Jurkat, Clone E6-1 (cell line): Measurements from ENCODE around the gene VPS37B.

Experiments
- DNase-seq: peaks from one replicate; pipeline ENCODE4 v3.0.0-alpha.2; 2011; ENCODE audit warnings: low read depth, low spot score
- H3K4me3 ChIP-seq: 2 replicates; pipeline ENCODE4 v1.5.1; 2011; ENCODE audit warnings: mild to moderate bottlenecking, low read length, control low read depth, moderate library complexity

The VPS37B gene

DNA sequence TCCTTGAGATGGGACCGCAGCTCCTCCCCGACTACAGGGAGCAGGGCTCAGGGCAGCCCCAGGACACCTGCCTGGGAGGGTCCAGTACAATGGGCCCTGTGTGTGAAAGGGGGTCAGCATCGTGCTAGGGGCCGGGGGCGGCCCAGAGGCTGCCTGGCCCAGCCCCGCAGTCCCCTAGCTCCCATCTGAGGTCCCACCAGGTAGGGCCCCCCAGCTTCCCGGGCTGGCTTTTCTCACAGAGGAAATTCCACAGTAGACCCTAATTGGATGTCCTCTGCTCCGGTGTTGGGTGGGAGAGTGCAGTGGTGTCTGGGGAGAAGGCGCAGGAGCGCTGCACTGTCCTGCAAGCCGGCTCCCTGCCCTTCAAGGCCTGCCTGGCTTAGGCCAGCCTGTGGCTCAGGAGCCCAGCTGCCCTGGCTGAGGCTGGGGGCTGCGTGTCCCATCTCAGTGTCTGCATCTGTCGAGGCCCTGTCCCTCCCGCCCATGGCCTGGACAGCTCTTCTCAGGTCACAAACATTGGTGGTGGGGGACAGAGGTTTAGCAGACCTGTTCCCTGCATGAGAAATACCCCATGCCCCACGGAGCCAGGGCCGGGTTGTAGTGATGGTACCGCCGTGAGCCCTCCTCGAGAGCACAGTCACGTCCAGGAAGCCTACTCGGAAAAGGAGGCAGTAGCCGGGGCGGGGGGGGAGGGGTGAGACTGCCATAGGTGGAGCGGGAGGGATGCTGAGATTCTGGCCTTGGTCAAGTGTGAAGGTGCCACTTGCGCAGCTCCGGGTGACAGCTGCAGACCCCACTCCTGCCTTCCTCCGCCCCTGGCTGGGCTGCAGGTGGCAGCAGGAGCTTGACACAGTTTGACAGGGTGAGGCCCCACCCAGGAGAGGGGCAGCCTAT is 49.1 kb downstream of the VPS37B start:
- H3K4me3 ChIP-seq: no peak overlapping the region
- DNase-seq: no peak

DNA sequence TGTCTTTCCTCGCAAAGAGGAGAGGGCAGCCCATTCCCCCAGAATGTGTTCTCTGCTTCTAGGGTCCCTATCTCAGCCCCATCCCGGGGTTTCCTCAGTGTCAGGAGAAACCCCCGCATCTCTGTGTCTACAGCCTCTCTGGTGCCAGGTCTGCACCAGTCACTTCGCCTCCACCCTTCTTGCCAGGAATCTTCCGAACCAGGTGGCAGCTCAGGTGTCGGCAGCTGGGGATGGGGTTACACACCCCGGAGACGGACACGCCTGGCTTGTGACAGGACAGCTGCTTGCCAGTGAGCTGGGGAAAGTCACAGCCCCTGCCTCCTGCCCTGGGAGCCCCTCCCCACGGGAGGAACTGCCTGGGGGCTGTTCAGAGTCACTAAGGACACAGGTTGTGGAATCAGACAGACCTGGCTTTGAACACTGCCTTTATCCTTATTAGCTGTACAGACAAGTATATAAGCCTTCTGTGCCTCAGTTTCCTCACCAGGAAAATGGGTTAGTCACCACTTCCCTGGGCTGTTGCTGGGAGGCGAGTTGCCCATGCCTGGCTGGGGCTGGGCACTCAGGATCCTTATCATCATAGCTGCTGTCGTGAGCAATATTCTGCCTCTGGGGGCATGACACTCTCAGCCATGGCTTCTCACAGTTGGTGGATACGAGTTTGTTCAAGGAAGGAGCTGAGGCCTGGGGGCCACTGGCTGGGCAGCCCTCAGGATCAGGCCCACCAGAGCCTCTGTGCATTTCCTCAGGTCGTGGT is 49.9 kb downstream of the VPS37B start:
- DNase-seq: no peak

DNA sequence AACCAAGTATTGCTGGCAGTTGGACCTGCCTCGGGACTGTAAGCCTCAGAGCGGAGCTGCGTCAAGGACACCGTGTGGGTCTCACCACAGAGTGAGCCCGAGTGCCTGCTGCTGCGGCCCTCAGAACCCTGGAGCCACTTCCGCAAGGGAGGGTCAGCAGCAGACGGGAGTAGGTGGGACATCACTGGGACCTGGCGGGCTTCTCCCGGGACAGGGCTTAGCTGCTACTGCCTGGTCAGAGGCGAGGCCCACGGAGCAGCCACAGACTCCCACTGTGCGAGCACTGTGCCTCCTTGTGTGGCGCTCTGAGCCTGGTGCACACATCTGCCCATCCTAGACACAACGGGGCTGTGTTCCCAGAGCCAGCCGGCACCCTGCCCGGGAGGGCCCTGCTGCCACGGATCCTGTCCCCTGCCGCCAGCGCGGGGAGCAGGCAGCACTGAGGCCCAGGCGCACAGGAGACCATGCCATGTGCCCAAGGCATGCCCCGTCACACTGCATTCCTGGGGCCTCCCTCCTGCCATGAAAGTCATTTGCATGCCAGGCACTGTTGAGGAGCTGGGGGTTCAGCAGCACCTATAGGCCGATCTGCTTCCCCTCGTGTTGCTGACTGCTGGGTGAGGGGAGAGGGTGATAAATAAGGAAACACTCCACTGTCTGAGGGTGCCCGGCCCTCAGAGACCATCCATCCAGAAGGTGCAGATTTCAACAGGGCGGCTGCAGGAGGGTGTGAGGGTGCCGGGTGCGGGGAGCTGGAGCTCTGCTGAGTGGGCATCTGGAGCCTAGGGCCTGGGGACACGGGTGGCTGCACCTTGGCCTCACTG is 50.7 kb downstream of the VPS37B start:
- H3K4me3 ChIP-seq: no peak overlapping the region
- DNase-seq: no peak

More for the DNA sequence above, 49.9 kb downstream of the VPS37B start:
- H3K4me3 ChIP-seq: no peak overlapping the region

DNA sequence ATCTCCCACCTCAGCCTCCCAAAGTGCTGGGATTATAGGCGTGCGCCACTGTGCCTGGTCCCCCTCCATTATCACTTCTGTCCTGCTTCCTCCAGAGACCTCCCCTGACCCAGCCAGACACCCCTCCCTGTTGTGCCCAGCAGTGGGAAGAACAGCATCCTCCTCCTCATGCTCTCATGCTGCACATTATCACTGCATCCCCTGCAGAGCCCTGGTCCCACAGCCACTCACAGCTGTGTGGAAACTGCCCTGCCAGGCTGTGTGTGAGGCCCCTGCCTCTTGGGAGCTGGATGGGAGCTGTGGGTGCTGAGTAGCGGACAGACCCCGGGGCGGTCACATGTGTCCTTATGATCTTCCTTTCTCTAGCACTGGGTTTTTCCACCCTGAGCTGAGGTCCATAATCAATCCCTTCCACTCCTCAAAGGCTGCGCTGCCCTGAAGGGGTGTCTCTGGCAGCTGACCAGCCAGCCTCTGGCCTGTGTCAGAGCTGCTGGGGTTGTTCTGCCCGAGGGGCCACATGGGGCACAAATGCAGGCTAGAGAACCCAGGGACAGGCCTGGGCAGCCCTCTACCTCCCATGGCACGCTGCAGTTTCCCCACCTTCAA is 51.5 kb downstream of the VPS37B start:
- H3K4me3 ChIP-seq: no peak overlapping the region
- DNase-seq: no peak

DNA sequence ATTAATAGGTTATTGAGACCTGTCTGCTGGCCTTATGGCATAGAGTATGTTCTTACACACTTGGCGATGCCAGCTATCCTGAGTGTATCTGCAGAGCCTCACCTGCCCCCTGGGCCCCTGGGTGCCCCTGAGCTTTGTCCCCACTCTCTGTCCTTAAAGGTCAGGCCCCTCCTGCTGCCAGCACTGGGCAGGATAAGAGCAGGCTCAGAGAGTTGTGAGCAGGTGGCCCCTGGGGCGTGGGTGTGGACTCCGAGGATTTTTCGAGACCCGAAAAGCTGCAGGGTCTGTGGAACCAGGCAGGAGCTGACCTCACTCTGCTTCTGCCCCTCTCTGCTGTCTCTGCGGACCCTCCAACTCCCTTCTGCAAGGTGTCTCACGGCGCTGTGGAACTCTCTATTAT is 52.5 kb downstream of the VPS37B start:
- H3K4me3 ChIP-seq: no peak overlapping the region
- DNase-seq: no peak

DNA sequence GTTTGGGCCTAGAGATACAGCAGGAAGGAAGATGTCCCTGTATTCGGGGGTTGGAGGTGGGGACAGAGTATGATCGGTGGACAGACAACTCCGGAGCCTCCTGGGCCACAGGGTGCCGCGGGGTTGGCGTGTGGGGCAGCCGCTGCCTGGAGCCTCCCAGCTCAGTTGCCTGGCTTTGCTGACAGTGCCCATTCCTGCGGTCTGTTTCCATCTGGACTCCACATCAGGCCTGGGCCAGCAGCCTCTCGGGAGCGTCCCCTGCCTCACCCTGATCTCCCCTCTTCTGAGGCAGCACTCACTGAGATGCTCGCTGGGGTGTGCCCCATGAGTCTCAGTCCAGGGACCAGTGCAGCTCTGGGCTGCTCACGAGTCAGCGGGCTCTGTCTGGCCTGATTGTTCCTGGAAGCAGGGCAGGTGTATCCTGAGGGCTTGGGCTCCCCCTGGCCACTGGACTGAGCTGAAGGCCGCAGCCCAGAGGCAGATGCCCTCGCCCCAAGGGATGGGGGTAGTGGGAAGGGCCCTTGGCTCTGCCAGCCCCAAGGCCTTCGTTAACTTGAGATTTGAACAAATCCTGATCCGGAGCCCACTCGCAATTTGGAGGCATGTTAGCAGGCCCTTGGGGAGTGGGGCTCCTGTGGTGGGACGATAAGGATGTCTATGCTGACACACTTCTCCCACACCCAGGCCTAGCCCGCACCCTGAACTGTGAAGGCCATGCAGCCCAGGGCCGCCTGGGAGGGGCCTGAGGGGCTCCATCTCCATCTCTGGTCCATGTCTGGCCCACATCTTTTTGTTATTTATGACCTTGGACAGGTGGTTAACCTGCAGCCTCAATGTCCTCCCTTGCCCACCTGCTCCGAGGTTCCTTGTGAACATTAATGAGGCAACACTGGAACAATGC is 53.2 kb downstream of the VPS37B start:
- H3K4me3 ChIP-seq: no peak overlapping the region

DNA sequence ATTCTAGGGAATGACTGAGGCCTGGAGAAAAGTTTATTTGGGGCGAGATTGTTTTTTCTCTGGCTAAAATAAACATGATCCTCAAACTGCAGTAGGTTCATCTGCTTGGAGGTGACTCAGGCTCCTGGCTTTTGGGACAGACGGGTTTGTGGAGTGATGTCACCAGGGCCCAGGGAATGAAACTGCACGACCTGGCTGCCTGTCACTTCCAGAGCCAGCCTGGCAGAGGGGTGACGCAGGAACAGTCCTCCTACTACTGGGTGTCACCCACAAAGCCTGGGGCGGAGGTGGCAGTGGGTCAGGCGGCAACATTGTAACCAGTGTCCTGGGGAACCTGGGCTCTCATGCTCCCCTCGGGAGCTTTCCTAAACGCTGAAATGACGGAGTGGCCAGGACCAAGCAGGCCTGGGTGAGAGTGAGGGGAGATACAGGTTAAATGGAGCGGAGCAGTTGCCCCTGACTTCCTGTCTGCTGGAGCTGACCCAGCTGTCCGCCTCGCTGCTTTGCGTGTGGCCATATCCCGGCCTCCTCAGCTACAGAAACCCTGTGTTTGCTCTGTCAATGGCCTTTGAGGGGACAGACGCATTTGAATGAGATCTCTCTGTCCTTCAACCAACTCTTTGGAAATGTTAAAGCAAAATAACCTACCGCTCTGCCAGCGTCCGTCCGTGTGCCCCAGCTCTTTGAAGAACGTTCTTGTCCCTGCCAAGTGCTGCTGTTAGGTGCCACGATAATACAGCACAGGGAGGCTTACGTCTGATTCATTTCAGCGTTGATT is 54.2 kb downstream of the VPS37B start:
- H3K4me3 ChIP-seq: no peak overlapping the region
- DNase-seq: no peak

More for the DNA sequence above, 53.2 kb downstream of the VPS37B start:
- no peak for DNase-seq

DNA sequence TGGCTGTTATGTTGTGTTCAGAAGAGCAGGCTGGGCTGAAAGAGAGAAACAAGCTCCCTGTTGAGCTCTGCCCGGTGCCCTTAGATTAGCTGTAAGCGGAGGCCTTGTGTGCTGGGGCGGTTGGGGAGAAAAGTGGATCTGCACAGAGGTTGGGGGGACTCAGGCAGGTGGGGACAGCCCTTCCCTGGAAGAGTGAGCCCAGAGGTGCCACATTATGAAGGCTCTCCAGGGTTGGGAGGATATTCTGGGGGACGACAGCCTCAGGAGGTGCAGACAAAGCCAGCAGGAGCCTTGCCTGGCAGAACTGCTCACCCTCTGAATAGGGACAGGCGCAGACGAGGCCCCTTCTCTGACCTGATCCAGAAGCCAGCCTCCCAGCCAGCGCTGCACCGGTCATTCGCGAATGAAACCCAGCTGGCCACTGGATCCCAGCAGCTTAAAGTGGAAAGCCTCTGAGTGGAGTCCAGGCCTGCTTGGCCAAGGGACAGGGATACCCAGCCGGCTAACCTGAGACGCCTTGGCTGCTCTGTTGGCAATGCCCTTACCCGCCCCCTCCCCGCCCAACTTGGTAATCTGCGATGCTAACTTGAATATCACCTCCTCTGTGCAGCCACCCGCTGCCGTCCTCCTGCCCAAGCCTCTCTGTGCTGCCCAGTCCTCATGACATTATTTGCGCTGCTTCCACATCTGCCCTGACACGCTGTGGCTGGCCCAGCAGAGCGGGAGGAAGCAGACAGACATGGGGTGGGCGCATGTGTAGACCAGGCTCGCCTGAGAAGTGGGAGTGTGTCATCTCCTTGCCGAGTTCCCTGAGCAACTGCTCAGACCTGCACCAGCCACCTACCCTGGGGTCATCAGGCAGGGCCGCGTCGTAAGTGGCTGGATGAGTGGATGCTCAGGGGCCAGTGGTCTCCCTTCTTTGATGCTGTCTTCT is 55.1 kb downstream of the VPS37B start:
- no peak overlapping the region for H3K4me3 ChIP-seq
- DNase-seq: no peak

DNA sequence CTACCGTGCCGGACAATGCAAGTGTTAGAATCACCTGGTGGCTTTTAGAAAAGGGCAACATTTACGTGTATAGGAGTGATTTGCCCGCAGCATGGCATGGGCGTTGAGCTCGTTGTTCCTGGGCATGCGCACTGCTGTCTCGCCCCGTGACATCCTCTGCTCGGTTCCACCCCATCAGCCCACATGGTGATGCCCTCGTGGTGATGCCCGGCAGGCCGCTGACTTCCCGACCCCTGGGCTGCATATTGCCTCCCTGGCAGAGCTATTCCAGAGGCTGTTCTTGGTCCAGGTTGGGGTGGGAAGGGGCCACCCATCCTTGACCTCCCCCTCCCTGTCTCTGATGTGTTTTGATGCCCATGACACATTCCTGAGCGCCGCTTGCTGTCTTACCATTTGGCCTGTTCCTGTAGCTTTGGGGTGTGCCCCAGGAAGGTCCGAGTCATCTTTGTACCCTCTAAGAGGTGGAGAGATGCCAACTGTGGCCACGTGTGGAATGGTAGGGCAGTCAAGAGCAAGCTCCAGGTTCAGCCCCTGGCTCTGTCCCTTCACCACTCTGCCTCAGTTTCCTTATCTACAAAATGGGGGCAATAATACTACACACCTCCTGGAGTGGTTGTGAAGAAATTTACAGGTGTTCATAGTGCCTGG is 55.9 kb downstream of the VPS37B start:
- H3K4me3 ChIP-seq: no peak overlapping the region
- DNase-seq: no peak

DNA sequence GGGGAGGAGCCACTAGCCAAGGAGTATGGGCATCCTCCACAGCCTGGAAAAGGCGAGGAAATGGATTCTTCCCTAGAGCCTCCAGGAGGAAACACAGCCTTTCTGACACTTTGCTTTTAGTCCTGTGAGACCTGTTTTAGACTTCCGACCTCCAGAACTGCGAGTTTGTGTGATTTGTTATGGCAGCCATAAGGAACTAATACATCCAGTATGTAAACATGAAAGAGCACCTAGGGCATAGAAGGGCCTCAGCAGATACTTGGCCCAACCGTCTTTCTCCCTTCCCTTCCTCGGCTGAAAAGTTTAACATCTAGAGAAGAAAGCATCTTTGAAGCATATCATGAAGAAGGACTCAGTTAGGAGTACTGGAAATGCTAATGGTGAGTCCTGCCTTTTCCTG is 57.1 kb downstream of the VPS37B start:
- no peak for DNase-seq
- H3K4me3 ChIP-seq: no peak overlapping the region

DNA sequence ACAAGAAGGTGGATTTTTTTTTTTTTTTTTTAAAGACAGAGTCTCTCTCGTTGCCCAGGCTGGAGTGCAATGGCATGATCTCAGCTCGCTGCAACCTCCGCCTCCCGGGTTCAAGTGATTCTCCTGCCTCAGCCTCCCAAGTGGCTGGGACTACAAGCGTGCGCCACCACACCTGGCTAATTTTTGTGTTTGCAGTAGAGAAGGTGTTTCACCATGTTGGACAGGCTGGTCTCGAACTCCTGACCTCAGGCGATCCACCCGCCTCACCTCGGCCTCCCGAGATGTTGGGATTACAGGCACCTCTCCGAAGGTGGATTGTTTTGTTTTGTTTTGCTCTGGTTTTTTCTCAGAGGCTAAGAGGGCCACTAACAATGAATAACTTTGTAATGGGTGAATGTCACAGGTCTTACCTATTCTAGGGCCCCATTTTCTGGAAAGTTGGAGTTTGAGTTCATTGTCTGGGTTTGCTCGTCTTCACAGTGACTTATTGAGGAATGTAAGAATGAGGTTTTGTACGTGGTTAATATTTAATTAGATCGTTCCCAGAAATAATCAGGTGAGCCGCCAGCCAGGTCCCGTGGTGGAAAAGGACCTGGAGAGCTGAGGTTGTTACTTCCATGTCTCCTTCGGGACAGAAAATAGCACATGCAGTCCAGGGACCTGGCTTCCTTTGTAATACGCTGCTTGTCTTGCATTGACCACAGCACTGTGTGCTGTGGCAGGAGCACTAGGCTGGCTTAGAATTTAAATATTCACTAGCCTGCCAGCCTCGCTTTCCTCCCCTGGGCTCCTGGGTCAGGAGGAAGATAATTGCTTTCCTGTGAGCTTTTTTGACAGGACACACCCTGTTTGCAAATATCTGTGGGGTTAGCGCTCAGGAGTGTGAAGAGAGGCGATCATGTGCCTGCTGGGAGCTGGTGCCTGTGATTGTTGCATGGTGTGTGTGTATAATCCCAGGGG is 58.3 kb downstream of the VPS37B start:
- DNase-seq: no peak
- no peak overlapping the region for H3K4me3 ChIP-seq

DNA sequence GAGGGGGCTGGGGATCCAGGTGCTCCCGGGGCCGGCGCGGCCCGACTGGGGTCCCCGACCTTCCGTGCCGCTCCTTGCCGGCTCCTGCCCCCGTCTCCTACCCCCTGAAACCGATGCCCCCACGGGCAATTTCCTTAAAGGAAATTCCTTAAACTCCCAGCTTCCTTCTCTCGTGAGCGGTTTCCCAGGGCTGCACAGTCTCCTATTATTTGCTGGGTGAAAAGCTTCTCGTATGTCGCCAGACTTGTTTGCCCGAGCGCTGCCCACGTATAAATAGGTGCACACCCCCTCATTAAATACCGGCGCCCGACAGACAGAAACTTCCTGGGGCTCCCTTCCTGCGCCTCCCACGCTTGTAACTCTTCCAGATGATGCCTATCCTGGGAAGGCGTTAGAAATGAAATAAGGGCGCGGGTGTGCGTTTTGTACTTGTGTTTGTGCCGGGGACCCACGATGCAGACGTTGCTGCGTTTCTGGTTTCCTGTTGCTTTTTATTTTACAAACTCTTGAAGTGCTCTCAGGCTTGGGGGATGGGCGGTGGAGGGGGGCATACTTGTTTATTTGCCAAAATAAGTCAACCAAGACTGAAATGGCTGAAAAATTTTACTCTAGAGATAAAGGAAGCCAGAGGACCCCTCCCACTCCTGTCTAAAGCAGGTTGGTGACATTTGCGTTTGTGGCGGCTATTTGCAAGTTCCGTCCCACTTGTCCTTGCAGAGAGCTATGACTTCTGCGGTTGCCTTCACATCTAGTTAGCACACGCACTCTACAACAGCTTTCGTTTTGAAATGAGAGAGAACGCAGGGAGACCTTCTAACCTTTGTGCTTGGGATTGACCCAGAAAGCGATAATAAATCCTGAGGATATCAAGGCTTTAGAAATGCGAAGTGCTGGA is 59.6 kb downstream of the VPS37B start:
- peak; percentile 54 for DNase-seq
- peak overlapping the region; percentile 75 for H3K4me3 ChIP-seq

DNA sequence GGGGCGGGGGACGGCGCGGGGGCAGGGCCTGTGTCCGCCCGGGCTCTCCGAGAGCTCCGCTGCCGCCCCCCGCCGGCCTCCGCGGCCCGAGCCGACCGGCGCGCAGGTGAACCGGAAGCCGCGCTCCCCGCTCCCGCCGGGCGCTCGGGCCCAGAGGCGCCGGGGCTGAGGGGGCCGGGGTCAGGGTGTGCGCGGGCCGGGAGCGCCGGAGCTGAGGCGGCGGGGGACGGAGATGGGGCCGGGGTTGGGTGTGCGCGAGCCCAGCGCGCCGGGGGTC is 60.2 kb downstream of the VPS37B start:
- peak overlapping the region; percentile 75 for H3K4me3 ChIP-seq
- DNase-seq: no peak
